GM19025 (cell line): Measurements from ENCODE around the gene PIGQ.

Experiments used
- ATAC-seq: cut with Tn5 transposase; IDR thresholded peaks from one replicate; pipeline ENCODE4 v1.9.1; 2021; ENCODE audit warnings: mild to moderate bottlenecking, low read depth, moderate library complexity; ENCODE audit not compliant: unreplicated experiment

Gene PIGQ

GRCh38 chr16:566475-567372 lies 3.0 kb upstream of the PIGQ start, which contains the start of gene NHLRC4:
NHLRC4 (plus strand) TSS chr16:567005; CDS start chr16:568048, 1,043 bp downstream.
- peak; percentile 53 for ATAC-seq

- no peak for ATAC-seq
Measured at GRCh38 chr16:567373-568256, 2.2 kb upstream of the PIGQ start.

GRCh38 chr16:568401-569258 lies 1.1 kb upstream of the PIGQ start:
- no peak for ATAC-seq

- no peak for ATAC-seq
Measured at GRCh38 chr16:572865-573650, 3.3 kb downstream of the PIGQ start.

- no peak for ATAC-seq
Measured at GRCh38 chr16:574021-574760, 4.4 kb downstream of the PIGQ start.

- ATAC-seq: no peak
Measured at GRCh38 chr16:575354-576196, 5.8 kb downstream of the PIGQ start.

GRCh38 chr16:576197-576822 lies 6.5 kb downstream of the PIGQ start:
- no peak for ATAC-seq

- ATAC-seq: no peak
Measured at GRCh38 chr16:576823-577201, 7.0 kb downstream of the PIGQ start.

- ATAC-seq: no peak
Measured at GRCh38 chr16:577796-578195, 8.0 kb downstream of the PIGQ start.

- no peak for ATAC-seq
Measured at GRCh38 chr16:578232-578869, 8.6 kb downstream of the PIGQ start.

- ATAC-seq: no peak
Measured at GRCh38 chr16:578870-579405, 9.2 kb downstream of the PIGQ start.

GRCh38 chr16:580141-580945 lies 10.6 kb downstream of the PIGQ start:
- ATAC-seq: no peak

- no peak for ATAC-seq
Measured at GRCh38 chr16:580946-581498, 11.3 kb downstream of the PIGQ start.

GRCh38 chr16:582218-582613 lies 12.4 kb downstream of the PIGQ start:
- no peak for ATAC-seq

- no peak for ATAC-seq
Measured at GRCh38 chr16:582614-583331, 13.0 kb downstream of the PIGQ start.
